Kidney (tissue), 14 donors: ENCODE measurements around the gene DIAPH3. TPM values are rescaled to one million over a fixed set of nuclear protein-coding genes. Genes with fewer than 3 reads are reported as not detected.
A peak's percentile ranks its signal among the peaks of the same experiment; 100 is the strongest.

Source experiments
- DNase-seq, 5 donors: peaks; one replicate each; pipeline ENCODE4 v3.0.0-alpha.2; 2013 to 2020
- FAIRE-seq: peaks from 2 replicates; lab custom pipeline; 2012; peaks lifted over from hg19 to GRCh38; lab: Jason Lieb, UNC
- H3K27ac ChIP-seq, 2 donors: one replicate each; pipeline ENCODE4 v1.7.0; 2013; ENCODE audit warnings: low read depth in 2 of 2, low read length in 2 of 2, inconsistent platforms in 1 of 2
- H3K27me3 ChIP-seq: one replicate; pipeline ENCODE4 v1.7.1; 2013; ENCODE audit warnings: low read length, inconsistent platforms; ENCODE audit not compliant: control insufficient read depth, insufficient read depth
- H3K36me3 ChIP-seq, 3 donors: one replicate each; pipeline versions ENCODE4 v1.7.0 to v1.7.1; 2013; ENCODE audit warnings: low read length in 3 of 3, control low read depth in 1 of 3, inconsistent platforms in 1 of 3; ENCODE audit not compliant: insufficient read depth in 3 of 3, control insufficient read depth in 2 of 3
- H3K4me1 ChIP-seq, 3 donors: one replicate each; pipeline versions ENCODE4 v1.7.0 to v1.7.1; 2013; ENCODE audit warnings: low read length in 3 of 3, inconsistent platforms in 1 of 3, low read depth in 1 of 3; ENCODE audit not compliant: control insufficient read depth in 2 of 3, insufficient read depth in 2 of 3
- H3K4me3 ChIP-seq, 3 donors: one replicate each; pipeline versions ENCODE4 v1.7.0 to v1.8.1; 2013; ENCODE audit warnings: low read length in 3 of 3, control low read depth in 1 of 3, inconsistent platforms in 1 of 3
- H3K9ac ChIP-seq, 3 donors: one replicate each; pipeline versions ENCODE4 v1.7.0 to v1.7.1; 2013; ENCODE audit warnings: low read length in 3 of 3, control low read depth in 1 of 3, inconsistent platforms in 1 of 3
- H3K9me3 ChIP-seq, 3 donors: one replicate each; pipeline versions ENCODE4 v1.7.0 to v1.7.1; 2013; ENCODE audit warnings: low read length in 3 of 3, control low read depth in 1 of 3, inconsistent platforms in 1 of 3; ENCODE audit not compliant: control insufficient read depth in 2 of 3, insufficient read depth in 1 of 3
- intact Hi-C: fragments of 100-400 bp; cut with DNase I; formaldehyde crosslinking; loops from one replicate; pipeline ENCODE4 v1.11.1; 2022
- polyA plus RNA-seq: library from polyadenylated mRNA; stranded (reverse); fragments of 350-450 nt; fragmentation: Illumina TruSeq; extraction: RNeasy Lipid Tissue Mini Kit (QIAGEN cat#74804); gene quantifications from one replicate; pipeline ENCODE4 v1.2.3, GENCODE V29; 2014; ENCODE audit warnings: low read depth, low replicate concordance; ENCODE audit not compliant: insufficient read depth
- total RNA-seq: library from RNA; stranded (reverse); fragmentation: NEBNext Ultra II Directional; extraction: Animal tissue kit (Norgen Biotek cat#: 25700); gene quantifications from one replicate; pipeline ENCODE4 v1.2.1, GENCODE V29; 2021
- TF ChIP-seq, protein P1 (sequence below): IDR thresholded peaks from 3 replicates; pipeline ENCODE4 v1.5.1; 2012; ENCODE audit warnings: mild to moderate bottlenecking, moderate library complexity, borderline replicate concordance; ENCODE audit not compliant: insufficient read depth; ENCODE audit errors: extremely low read depth
- donor health status: control.
- donor health status: control.
- donor health status: control.
- donor health status: control.
- donor health status: control.
- donor health status: DM: yes; HTN: yes; CAD: no.
- donor health status: Normal renal cell carcinoma (clear cell type).

DIAPH3 gene
- total and polyA plus RNA-seq, 2 donors from 2014 or later: 2.0 to 2.7 TPM

- Histone ChIP-seq H3K9me3 (no peaks in the 10 kb centered on the region), H3K4me3 (no peak overlapping the region), H3K27ac (no peak overlapping the region), H3K9ac (no peak overlapping the region), H3K27me3 (no peaks in the 10 kb centered on the region), H3K36me3 (no peaks in the 10 kb centered on the region), H3K4me1 (no peaks in the 10 kb centered on the region)
- DNase-seq (no peak), FAIRE-seq (no peak)
- TF ChIP-seq, protein P1, sequence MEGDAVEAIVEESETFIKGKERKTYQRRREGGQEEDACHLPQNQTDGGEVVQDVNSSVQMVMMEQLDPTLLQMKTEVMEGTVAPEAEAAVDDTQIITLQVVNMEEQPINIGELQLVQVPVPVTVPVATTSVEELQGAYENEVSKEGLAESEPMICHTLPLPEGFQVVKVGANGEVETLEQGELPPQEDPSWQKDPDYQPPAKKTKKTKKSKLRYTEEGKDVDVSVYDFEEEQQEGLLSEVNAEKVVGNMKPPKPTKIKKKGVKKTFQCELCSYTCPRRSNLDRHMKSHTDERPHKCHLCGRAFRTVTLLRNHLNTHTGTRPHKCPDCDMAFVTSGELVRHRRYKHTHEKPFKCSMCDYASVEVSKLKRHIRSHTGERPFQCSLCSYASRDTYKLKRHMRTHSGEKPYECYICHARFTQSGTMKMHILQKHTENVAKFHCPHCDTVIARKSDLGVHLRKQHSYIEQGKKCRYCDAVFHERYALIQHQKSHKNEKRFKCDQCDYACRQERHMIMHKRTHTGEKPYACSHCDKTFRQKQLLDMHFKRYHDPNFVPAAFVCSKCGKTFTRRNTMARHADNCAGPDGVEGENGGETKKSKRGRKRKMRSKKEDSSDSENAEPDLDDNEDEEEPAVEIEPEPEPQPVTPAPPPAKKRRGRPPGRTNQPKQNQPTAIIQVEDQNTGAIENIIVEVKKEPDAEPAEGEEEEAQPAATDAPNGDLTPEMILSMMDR: no peak
- intact Hi-C loops: no loop called here
Observed at GRCh38 chr13:59679254-59679653, 484.5 kb downstream of the DIAPH3 start.

DNA sequence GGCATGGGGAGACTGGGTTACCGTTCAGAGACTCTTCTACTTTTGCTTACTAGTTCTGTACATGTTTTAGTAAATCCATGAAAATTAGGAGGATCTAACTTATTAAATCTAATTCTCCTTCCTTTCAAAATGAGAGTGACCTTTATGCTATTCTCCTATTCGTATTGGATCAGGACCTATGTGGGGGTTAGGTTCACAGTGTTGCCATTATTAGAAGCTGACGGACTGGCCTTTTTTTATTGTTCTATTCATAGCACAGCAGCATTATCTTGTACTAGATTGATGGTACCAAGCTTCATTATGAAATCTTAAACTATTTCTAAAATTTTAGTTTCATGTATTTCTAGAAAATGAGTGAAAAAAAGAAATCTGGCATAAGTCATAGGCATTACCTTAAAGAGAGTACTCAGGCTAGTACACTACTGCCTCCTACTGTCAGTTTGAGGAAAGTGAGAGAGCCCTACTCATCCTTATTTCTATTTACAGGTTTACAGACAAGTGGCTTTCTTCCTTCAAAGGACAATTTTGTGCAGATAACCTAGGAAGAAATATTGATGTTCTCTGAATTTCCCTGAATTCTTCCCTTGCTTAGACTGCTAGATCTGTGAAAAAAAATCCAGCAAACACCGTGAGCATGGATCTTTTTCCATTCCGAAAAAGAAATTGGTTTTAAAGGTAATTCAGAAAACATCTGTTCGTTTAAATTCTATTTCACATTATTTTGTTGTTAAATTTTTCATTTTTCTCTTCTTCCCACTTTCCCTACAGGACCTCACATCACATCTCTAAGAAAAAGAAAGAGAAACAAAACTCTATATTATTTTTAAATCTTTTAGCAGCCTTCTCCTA, 485.5 kb downstream of the DIAPH3 start:
- Histone ChIP-seq H3K27me3 (no peaks in the 10 kb centered on the region), H3K27ac (no peak overlapping the region), H3K4me1 (no peaks in the 10 kb centered on the region), H3K36me3 (no peaks in the 10 kb centered on the region), H3K9ac (no peak overlapping the region), H3K4me3 (no peak overlapping the region), H3K9me3 (no peaks in the 10 kb centered on the region)
- TF ChIP-seq, protein P1: peak; percentile 76
- DNase-seq: peak in 2 of 5 donors; percentile 67 to 80
- FAIRE-seq: peak; percentile 89
- intact Hi-C loops: no loop called here

DNA sequence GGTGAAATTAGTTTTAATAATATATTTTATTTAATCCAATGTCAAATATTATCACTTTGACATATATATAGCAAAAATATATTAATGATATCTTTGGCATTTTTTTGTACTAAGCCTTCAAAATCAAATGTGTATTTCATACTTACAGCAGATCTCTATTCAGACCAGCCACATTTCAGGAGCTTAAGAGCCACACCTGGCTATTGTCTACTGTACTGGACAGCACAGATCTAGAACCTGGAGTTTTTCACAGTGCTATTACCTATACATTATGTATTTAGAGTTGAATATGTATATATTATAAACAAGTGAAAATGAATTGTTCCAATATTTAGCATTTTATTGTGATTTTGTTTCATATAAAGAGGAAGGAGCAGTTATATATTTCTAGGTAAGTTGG, 486.3 kb downstream of the DIAPH3 start:
- no peak for DNase-seq
- TF ChIP-seq, protein P1: no peak
- intact Hi-C loops: no loop called here
- no peak for FAIRE-seq
- no peak overlapping the region for H3K9ac ChIP-seq
- H3K27me3 ChIP-seq: no peaks in the 10 kb centered on the region
- H3K4me3 ChIP-seq: no peak overlapping the region
- no peaks in the 10 kb centered on the region for H3K4me1 ChIP-seq
- no peaks in the 10 kb centered on the region for H3K36me3 ChIP-seq
- no peak overlapping the region for H3K27ac ChIP-seq
- H3K9me3 ChIP-seq: no peaks in the 10 kb centered on the region
